ENCODE measurements around the gene EDN1.
A peak's percentile ranks its signal among the peaks of the same experiment; 100 is the strongest.
"Not testable (repeated sequence)": the region's sequence is repeated elsewhere in the genome, so short reads cannot be mapped to it uniquely, and the experiment has no call there.

Gene EDN1

GRCh38 chr6:12327391-12327790 lies 37.2 kb downstream of the EDN1 start:
- peak; percentile 43 for DNase-seq (ENCODE audit: low read depth)

- DNase-seq (ENCODE audit: low read depth): no peak
Measured at GRCh38 chr6:12327988-12328387, 37.8 kb downstream of the EDN1 start.

GRCh38 chr6:12328701-12329100 lies 38.5 kb downstream of the EDN1 start:
- no peak for DNase-seq (ENCODE audit: low read depth)

GRCh38 chr6:12331474-12331873 lies 41.3 kb downstream of the EDN1 start:
- no peak for DNase-seq (ENCODE audit: low read depth)

- no peak for DNase-seq (ENCODE audit: low read depth)
Measured at GRCh38 chr6:12331951-12332749, 42.0 kb downstream of the EDN1 start.

GRCh38 chr6:12332750-12333079 lies 42.6 kb downstream of the EDN1 start:
- DNase-seq (ENCODE audit: low read depth): not testable (repeated sequence)

- DNase-seq (ENCODE audit: low read depth): no peak
Measured at GRCh38 chr6:12333128-12333527, 43.0 kb downstream of the EDN1 start.

- no peak for DNase-seq (ENCODE audit: low read depth)
Measured at GRCh38 chr6:12334526-12335130, 44.5 kb downstream of the EDN1 start.

- no peak for DNase-seq (ENCODE audit: low read depth)
Measured at GRCh38 chr6:12335131-12335527, 45.0 kb downstream of the EDN1 start.

GRCh38 chr6:12335717-12336116 lies 45.6 kb downstream of the EDN1 start:
- no peak for DNase-seq (ENCODE audit: low read depth)

GRCh38 chr6:12336121-12336971 lies 46.2 kb downstream of the EDN1 start:
- DNase-seq (ENCODE audit: low read depth): no peak

GRCh38 chr6:12339022-12339421 lies 48.9 kb downstream of the EDN1 start:
- no peak for DNase-seq (ENCODE audit: low read depth)

- DNase-seq (ENCODE audit: low read depth): no peak
Measured at GRCh38 chr6:12339808-12340487, 49.8 kb downstream of the EDN1 start.

GRCh38 chr6:12340488-12340818 lies 50.3 kb downstream of the EDN1 start:
- DNase-seq (ENCODE audit: low read depth): no peak

- DNase-seq (ENCODE audit: low read depth): no peak
Measured at GRCh38 chr6:12342664-12343063, 52.5 kb downstream of the EDN1 start.

GRCh38 chr6:12343122-12343439 lies 52.9 kb downstream of the EDN1 start:
- no peak for DNase-seq (ENCODE audit: low read depth)

- DNase-seq (ENCODE audit: low read depth): no peak
Measured at GRCh38 chr6:12343440-12344162, 53.4 kb downstream of the EDN1 start.

- no peak for DNase-seq (ENCODE audit: low read depth)
Measured at GRCh38 chr6:12344296-12344695, 54.1 kb downstream of the EDN1 start.

GRCh38 chr6:12344961-12345693 lies 55.0 kb downstream of the EDN1 start:
- no peak for DNase-seq (ENCODE audit: low read depth)

- DNase-seq (ENCODE audit: low read depth): no peak
Measured at GRCh38 chr6:12345694-12346058, 55.5 kb downstream of the EDN1 start.
